K562 (cell line): Measurements from ENCODE around the gene COL9A3. TPM values are rescaled to one million over a fixed set of nuclear protein-coding genes. Genes with fewer than 3 reads are reported as not detected.
"Not testable (repeated sequence)": the region's sequence is repeated elsewhere in the genome, so short reads cannot be mapped to it uniquely, and the experiment has no call there.

ENCODE experiments used
- ATAC-seq: fragments of 200-7000 bp; cut with Tn5 transposase; 3 replicates; pipeline ENCODE4 v1.9.1; 2020; ENCODE audit warnings: moderate library complexity
- BruUV-seq: library from RNA; stranded (reverse); fragments of 400-500 nt; replicated peaks from 2 replicates; lab custom pipeline; 2021; lab: Mats Ljungman, UMichigan
- CTCF ChIA-PET: fragments of 300-600 bp; formaldehyde crosslinking; extraction: SDS; loops from one replicate; lab custom pipeline; 2021; ENCODE audit warnings: low intra/inter-chr PET ratio; lab: Yijun Ruan, JAX
- POLR2A ChIA-PET: fragments of 300-600, 350-650 bp; sonication (Branson Sonifier 250); formaldehyde crosslinking; extraction: SDS; loops from one replicate; lab custom pipeline; 2021; ENCODE audit warnings: antibody characterized with exemption, inconsistent platforms; lab: Yijun Ruan, JAX
- DNase-seq, 4 experiments: peaks; one replicate each; pipeline versions ENCODE4 v3.0.0 to v3.0.0-alpha.2; 2011 to 2018; ENCODE audit warnings: low spot score in 3 of 4, mixed read lengths in 3 of 4; ENCODE audit errors: extremely low read depth in 1 of 4
- FAIRE-seq: peaks from 2 replicates; lab custom pipeline; 2011; peaks lifted over from hg19 to GRCh38; lab: Jason Lieb, UNC
- H2AFZ ChIP-seq: 2 replicates; pipeline ENCODE4 v1.6.0; 2011; ENCODE audit warnings: low read depth, low read length, control low read depth, inconsistent platforms
- H3K27ac ChIP-seq: fragments of 200-600 bp; 3 replicates; pipeline ENCODE4 v1.8.0; 2011; ENCODE audit warnings: low read depth, mild to moderate bottlenecking, control low read depth, inconsistent platforms, low read length, moderate library complexity, mixed read lengths; ENCODE audit errors: extremely low read depth
- H3K27me3 ChIP-seq, 2 experiments: fragments of 300-600 bp in 1 of 2; 2 replicates in 1 of 2; 3 replicates in 1 of 2; pipeline versions ENCODE4 v1.6.0 to v1.8.0; 2011; ENCODE audit warnings: inconsistent platforms in 2 of 2, low read length in 2 of 2, mild to moderate bottlenecking in 1 of 2, mixed read lengths in 1 of 2, moderate library complexity in 1 of 2; ENCODE audit not compliant: control insufficient read depth in 2 of 2, insufficient read depth in 2 of 2
- H3K36me3 ChIP-seq: fragments of 300-600 bp; 3 replicates; pipeline ENCODE4 v1.8.0; 2011; ENCODE audit warnings: mild to moderate bottlenecking, low read length, inconsistent platforms; ENCODE audit not compliant: control insufficient read depth, insufficient read depth
- H3K4me1 ChIP-seq, 2 experiments: fragments of 200-600 bp in 1 of 2; replicated peaks in 1 of 2; 2 replicates in 1 of 2; 3 replicates in 1 of 2; pipeline versions ENCODE4 v1.5.1 to v1.8.0; 2011; ENCODE audit warnings: inconsistent platforms in 2 of 2, low read length in 2 of 2, mild to moderate bottlenecking in 1 of 2, mixed read lengths in 1 of 2, moderate library complexity in 1 of 2; ENCODE audit not compliant: control insufficient read depth in 2 of 2, insufficient read depth in 2 of 2
- H3K4me2 ChIP-seq: 2 replicates; pipeline ENCODE4 v1.6.1; 2011; ENCODE audit warnings: low read length, control low read depth, inconsistent platforms, mixed read lengths; ENCODE audit not compliant: insufficient read depth
- H3K4me3 ChIP-seq: fragments of 200-600 bp; sonication (generic), shearing (Covaris generic); 2 replicates; pipeline ENCODE4 v1.5.1; 2016; ENCODE audit warnings: control low read depth, inconsistent platforms
- H3K79me2 ChIP-seq: fragments of 200-600 bp; 3 replicates; pipeline ENCODE4 v1.8.0; 2011; ENCODE audit warnings: low read length, inconsistent platforms; ENCODE audit not compliant: control insufficient read depth, insufficient read depth
- H3K9ac ChIP-seq, 2 experiments: 2 replicates each; pipeline versions ENCODE4 v1.6.0 to v1.6.1; 2011; ENCODE audit warnings: low read depth in 2 of 2, low read length in 2 of 2, control low read depth in 1 of 2, inconsistent platforms in 1 of 2, mild to moderate bottlenecking in 1 of 2, mixed read lengths in 1 of 2; ENCODE audit not compliant: insufficient read depth in 1 of 2
- H3K9me1 ChIP-seq: one replicate; pipeline ENCODE4 v1.6.0; 2011; ENCODE audit warnings: inconsistent platforms, mild to moderate bottlenecking, low read length, moderate library complexity; ENCODE audit not compliant: control insufficient read depth, insufficient read depth
- H3K9me3 ChIP-seq: replicated peaks from 2 replicates; pipeline ENCODE4 v1.5.1; 2011; ENCODE audit warnings: low read depth, low read length, inconsistent platforms; ENCODE audit not compliant: control insufficient read depth, insufficient read depth
- H4K20me1 ChIP-seq: replicated peaks from 2 replicates; pipeline ENCODE4 v1.6.1; 2011; ENCODE audit warnings: low read length, inconsistent platforms, mixed read lengths; ENCODE audit not compliant: control insufficient read depth, insufficient read depth
- HSF4 ChIP-seq: fragments of 250-450 bp; sonication (Bioruptor Pico); IDR thresholded peaks from 2 replicates; pipeline ENCODE4 v2.1.2; 2022; ENCODE audit warnings: mild to moderate bottlenecking, moderate library complexity, borderline replicate concordance
- KLF10 ChIP-seq: fragments of 250-450 bp; sonication (Bioruptor Pico); IDR thresholded peaks from 2 replicates; pipeline ENCODE4 v1.6.1; 2021; ENCODE audit warnings: matching md5 sums
- NFE2 ChIP-seq: IDR thresholded peaks from 2 replicates; pipeline ENCODE4 v1.6.1; 2014; ENCODE audit warnings: antibody characterized with exemption, low read depth
- PYGO2 ChIP-seq: fragments of 450-650 bp; IDR thresholded peaks from 2 replicates; pipeline ENCODE4 v1.6.1; 2016; ENCODE audit warnings: mild to moderate bottlenecking, missing genetic modification characterization, moderate library complexity, missing compliant biosample characterization
- SRSF1 ChIP-seq: fragments of 200-400 bp; formaldehyde crosslinking; IDR thresholded peaks from 2 replicates; pipeline ENCODE4 v1.6.1; 2017; ENCODE audit warnings: mild to moderate bottlenecking, low read depth, low read length, moderate library complexity
- U2AF1 ChIP-seq: fragments of 200-400 bp; formaldehyde crosslinking; optimal IDR thresholded peaks from 2 replicates; pipeline ENCODE3; 2017; ENCODE audit warnings: mild to moderate bottlenecking, low read depth, low read length, moderate library complexity
- ZNF586 ChIP-seq: fragments of 450-650 bp; formaldehyde crosslinking; conservative IDR thresholded peaks from 2 replicates; pipeline ENCODE4 v1.4.0; 2020; ENCODE audit warnings: mild to moderate bottlenecking, moderate library complexity
- ZNF75A ChIP-seq: fragments of 450-650 bp; formaldehyde crosslinking; IDR thresholded peaks from 2 replicates; pipeline ENCODE4 v1.4.0; 2020; ENCODE audit warnings: mild to moderate bottlenecking
- WGBS: fragments of 100-300 bp; shearing (Covaris generic); methylation state at CpG from one replicate; pipeline ENCODE4 v1.1.6; 2016; ENCODE audit warnings: low coverage, mixed read lengths; ENCODE audit not compliant: insufficient coverage; ENCODE audit errors: missing lambda C conversion rate; 5-methylcytosine and 5-hydroxymethylcytosine counted together
- in situ Hi-C: fragments of 300-500 bp; cut with MboI; formaldehyde crosslinking; loops from 4 replicates; pipeline ENCODE4 v1.15.0; 2018; ENCODE audit warnings: inconsistent platforms, mixed read lengths
- intact Hi-C: fragments of 100-400 bp; cut with micrococcal nuclease; formaldehyde crosslinking; loops from 2 replicates; pipeline ENCODE4 v1.14.2; 2022
- polyA plus RNA-seq, 8 experiments: library from polyadenylated mRNA; depleted of rRNA in 4 of 8; stranded (reverse) in 5 of 8; unstranded in 3 of 8; fragments of >200 nt; fragmentation: Nextera tagmentation in 2 of 8; fragmentation: Illumina TruSeq in 1 of 8; extraction: Ambion mirVana in 2 of 8; extraction: Trizol in 1 of 8; gene quantifications; 2 replicates each; pipeline versions ENCODE4 v1.2.1 to v1.2.3, GENCODE V29; 2011 to 2014; ENCODE audit warnings: inconsistent platforms in 1 of 8, missing spikeins in 1 of 8
- total RNA-seq, 7 experiments: library from RNA; depleted of rRNA in 6 of 7; stranded (reverse); fragments of >200 nt in 6 of 7; fragmentation: Illumina TruSeq in 2 of 7; extraction: Trizol in 2 of 7; gene quantifications; 2 replicates each; pipeline versions ENCODE4 v1.2.1 to v1.2.3, GENCODE V29; 2011 to 2021; ENCODE audit warnings: low replicate concordance in 1 of 7
- TF ChIP-seq, protein P1 (sequence below): fragments of 250-450 bp; sonication (Bioruptor Pico); IDR thresholded peaks from 2 replicates; pipeline ENCODE4 v1.4.0; 2020; ENCODE audit warnings: mild to moderate bottlenecking, moderate library complexity

COL9A3 gene
- total and polyA plus RNA-seq, 9 of the 15 experiments (the other 6 are each of a cell fraction or from before 2014, with no cell fraction given): 0.14 to 3.6 (median 0.88) TPM; not detected in 1

DNA sequence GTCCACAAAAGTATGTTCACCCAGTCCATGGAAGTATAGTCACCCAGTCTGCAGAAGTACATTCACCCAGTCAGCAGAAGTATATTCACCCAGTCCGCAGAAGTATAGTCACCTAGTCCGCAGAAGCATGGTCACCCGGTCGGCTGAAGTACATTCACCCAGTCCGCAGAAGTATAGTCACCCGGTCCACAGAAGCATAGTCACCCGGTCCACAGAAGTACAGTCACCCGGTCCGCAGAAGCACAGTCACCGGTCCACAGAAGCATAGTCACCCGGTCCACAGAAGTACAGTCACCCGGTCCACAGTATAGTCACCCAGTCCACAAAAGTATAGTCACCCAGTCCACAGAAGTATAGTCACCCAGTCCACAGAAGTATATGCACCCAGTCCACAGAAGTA is 36.0 kb downstream of the COL9A3 start:
- Histone ChIP-seq H3K36me3 (peaks cover 76% of the 10 kb centered on the region), H3K9me3 (no peaks in the 10 kb centered on the region), H2AFZ (no peak overlapping the region), H4K20me1 (no peaks in the 10 kb centered on the region), H3K79me2 (no peaks in the 10 kb centered on the region)
- ChIA-PET POLR2A (no interaction called here), CTCF (no interaction called here)
- BruUV-seq: no TSS peak
- in situ Hi-C loops: no loop called here
- no peak for DNase-seq
- no peak for TF ChIP-seq ZNF75A (CRISPR knock-in tag)
- TF ChIP-seq, protein P1, sequence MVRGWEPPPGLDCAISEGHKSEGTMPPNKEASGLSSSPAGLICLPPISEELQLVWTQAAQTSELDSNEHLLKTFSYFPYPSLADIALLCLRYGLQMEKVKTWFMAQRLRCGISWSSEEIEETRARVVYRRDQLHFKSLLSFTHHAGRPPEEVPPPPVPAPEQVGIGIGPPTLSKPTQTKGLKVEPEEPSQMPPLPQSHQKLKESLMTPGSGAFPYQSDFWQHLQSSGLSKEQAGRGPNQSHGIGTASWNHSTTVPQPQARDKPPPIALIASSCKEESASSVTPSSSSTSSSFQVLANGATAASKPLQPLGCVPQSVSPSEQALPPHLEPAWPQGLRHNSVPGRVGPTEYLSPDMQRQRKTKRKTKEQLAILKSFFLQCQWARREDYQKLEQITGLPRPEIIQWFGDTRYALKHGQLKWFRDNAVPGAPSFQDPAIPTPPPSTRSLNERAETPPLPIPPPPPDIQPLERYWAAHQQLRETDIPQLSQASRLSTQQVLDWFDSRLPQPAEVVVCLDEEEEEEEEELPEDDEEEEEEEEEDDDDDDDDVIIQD: no peak
- TF ChIP-seq U2AF1: no peak
- no peak for TF ChIP-seq ZNF586
- TF ChIP-seq NFE2: no peak
- no peak for TF ChIP-seq PYGO2 (tag)
- TF ChIP-seq KLF10 (CRISPR knock-in tag): no peak
- TF ChIP-seq HSF4 (CRISPR knock-in tag): no peak
- no peak for TF ChIP-seq SRSF1
- TF ChIP-seq, all 486 proteins: peak for 0
- Histone ChIP-seq H3K9ac (no peak overlapping the region), H3K27me3 (no peaks in the 10 kb centered on the region), H3K27ac (no peak overlapping the region), H3K4me1 (peaks cover 0 to 17% of the 10 kb centered on the region in 2 experiments; a peak in 2 of 5 replicates), H3K9me1 (no peaks in the 10 kb centered on the region), H3K4me3 (no peak overlapping the region), H3K4me2 (no peak overlapping the region)
- FAIRE-seq (no peak), ATAC-seq (no peak)
- WGBS: 85% methylated on average over 12 of the region's 12 CpGs
- intact Hi-C loops: no loop called here

DNA sequence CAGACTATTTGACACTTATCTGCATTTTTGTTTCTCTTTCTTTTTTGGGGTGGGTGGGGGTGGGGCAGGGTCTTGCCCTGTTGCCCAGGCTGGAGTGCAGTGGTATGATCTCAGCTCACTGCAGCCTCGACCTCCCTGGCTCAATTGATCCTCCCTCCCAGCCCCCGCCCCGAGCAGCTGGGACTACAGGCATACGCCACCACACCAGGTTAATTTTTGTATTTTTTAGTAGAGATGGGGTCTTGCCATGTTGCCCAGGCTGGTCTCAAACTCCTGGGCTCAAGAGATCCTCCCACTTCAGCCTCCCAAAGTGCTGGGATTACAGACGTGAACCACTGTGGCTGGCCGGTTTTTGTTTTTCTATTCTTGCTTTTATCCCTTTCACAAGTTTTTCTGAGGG is 36.5 kb downstream of the COL9A3 start:
- BruUV-seq, H3K9ac ChIP-seq, in situ Hi-C loops, intact Hi-C loops, H3K27ac ChIP-seq, ATAC-seq, H3K9me1 ChIP-seq, H3K27me3 ChIP-seq, FAIRE-seq, CTCF ChIA-PET, POLR2A ChIA-PET, DNase-seq, H3K4me2 ChIP-seq, H3K79me2 ChIP-seq, H2AFZ ChIP-seq, H3K4me3 ChIP-seq, H3K9me3 ChIP-seq, H4K20me1 ChIP-seq: not testable (repeated sequence)
- Histone ChIP-seq H3K4me1 (peaks cover 0 to 17% of the 10 kb centered on the region in 2 experiments; a peak in 3 of 5 replicates), H3K36me3 (peaks cover 76% of the 10 kb centered on the region)
- WGBS: 86% methylated on average over 3 of the region's 6 CpGs
